OCI-LY7 (cell line): Measurements from ENCODE around the gene HEPACAM2.

ENCODE experiments used
- EZH2phosphoT487 ChIP-seq: fragments of 200-600 bp; sonication (generic); IDR thresholded peaks from 2 replicates; pipeline ENCODE4 v1.6.1; 2018; ENCODE audit warnings: low read depth, borderline replicate concordance, mild to moderate bottlenecking, mixed run types, antibody characterized with exemption, low read length, moderate library complexity, mixed read lengths
- TF ChIP-seq, protein P1 (sequence below): fragments of 200-600 bp; sonication (generic); conservative IDR thresholded peaks from 2 replicates; pipeline ENCODE4 v1.5.1; 2014; ENCODE audit warnings: mild to moderate bottlenecking, antibody characterized with exemption, low read length, moderate library complexity, mixed read lengths

DNA sequence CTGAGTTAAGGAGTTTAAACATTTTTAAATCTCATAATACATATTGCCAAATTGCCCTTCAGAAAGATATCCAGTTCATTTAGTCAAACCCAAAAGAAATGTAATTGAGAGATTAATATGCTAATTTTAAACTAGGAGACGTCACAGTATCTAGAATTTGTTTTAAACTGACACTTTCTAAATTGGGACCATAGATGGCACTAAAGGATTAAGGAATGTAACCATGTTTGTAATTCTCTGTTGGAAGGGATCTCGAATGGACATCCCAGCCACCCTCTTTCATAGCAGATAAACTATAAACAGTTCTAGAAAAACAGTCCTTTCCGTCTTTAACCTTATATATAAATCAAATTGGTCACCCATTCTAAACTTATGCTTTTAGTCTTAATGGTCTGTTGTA lies 48.1 kb downstream of the HEPACAM2 start:
- TF ChIP-seq, protein P1, sequence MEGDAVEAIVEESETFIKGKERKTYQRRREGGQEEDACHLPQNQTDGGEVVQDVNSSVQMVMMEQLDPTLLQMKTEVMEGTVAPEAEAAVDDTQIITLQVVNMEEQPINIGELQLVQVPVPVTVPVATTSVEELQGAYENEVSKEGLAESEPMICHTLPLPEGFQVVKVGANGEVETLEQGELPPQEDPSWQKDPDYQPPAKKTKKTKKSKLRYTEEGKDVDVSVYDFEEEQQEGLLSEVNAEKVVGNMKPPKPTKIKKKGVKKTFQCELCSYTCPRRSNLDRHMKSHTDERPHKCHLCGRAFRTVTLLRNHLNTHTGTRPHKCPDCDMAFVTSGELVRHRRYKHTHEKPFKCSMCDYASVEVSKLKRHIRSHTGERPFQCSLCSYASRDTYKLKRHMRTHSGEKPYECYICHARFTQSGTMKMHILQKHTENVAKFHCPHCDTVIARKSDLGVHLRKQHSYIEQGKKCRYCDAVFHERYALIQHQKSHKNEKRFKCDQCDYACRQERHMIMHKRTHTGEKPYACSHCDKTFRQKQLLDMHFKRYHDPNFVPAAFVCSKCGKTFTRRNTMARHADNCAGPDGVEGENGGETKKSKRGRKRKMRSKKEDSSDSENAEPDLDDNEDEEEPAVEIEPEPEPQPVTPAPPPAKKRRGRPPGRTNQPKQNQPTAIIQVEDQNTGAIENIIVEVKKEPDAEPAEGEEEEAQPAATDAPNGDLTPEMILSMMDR = no peak
- no peak for TF ChIP-seq EZH2phosphoT487
